Measurements from ENCODE around the gene IRAK2. TPM values are rescaled to one million over a fixed set of nuclear protein-coding genes. Genes with fewer than 3 reads are reported as not detected.
A peak's percentile ranks its signal among the peaks of the same experiment; 100 is the strongest.

IRAK2 gene
- total RNA-seq, 4 donors from 2014 or later: 1.5 to 10.8 (median 4.7) TPM

GRCh38 chr3:10204921-10205320 lies 40.2 kb downstream of the IRAK2 start:
- H3K36me3 ChIP-seq: peaks cover 0 to 24% (median 0%) of the 10 kb centered on the region in 3 donors
- peak overlapping the region in 3 of 4 donors; percentile 16 to 80 (median 30) for H3K27ac ChIP-seq
- TF ChIP-seq EP300 (IDR thresholded peaks at IDR 0.05) (no peak), POLR2A (IDR thresholded peaks at IDR 0.05) (no peak), CTCF (IDR thresholded peaks at IDR 0.05) (no peak)
- no peak for DNase-seq (ENCODE audit: low spot score in 2 of 2)
- no peaks in the 10 kb centered on the region for H3K9me3 ChIP-seq
- 91 to 93% methylated on average over 2 of the region's 2 CpGs for WGBS, 2 donors
- H3K4me3 ChIP-seq: no peak overlapping the region
- peaks cover 0 to 8% (median 0%) of the 10 kb centered on the region in 4 donors for H3K4me1 ChIP-seq
- H3K27me3 ChIP-seq: no peaks in the 10 kb centered on the region

GRCh38 chr3:10205451-10206165 lies 40.9 kb downstream of the IRAK2 start:
- 57 to 68% methylated on average over 7 of the region's 7 CpGs for WGBS, 2 donors
- TF ChIP-seq POLR2A (IDR thresholded peaks at IDR 0.05) (no peak), EP300 (IDR thresholded peaks at IDR 0.05) (peak in 1 of 2 donors; percentile 12)
- Histone ChIP-seq H3K27ac (peak overlapping the region in 3 of 4 donors; percentile 16 to 80 (median 30)), H3K4me3 (no peak overlapping the region), H3K27me3 (no peaks in the 10 kb centered on the region), H3K4me1 (peaks cover 0 to 8% (median 0%) of the 10 kb centered on the region in 4 donors), H3K36me3 (peaks cover 0 to 21% (median 0%) of the 10 kb centered on the region in 3 donors), H3K9me3 (no peaks in the 10 kb centered on the region)
- DNase-seq (ENCODE audit: low spot score in 2 of 2): no peak

GRCh38 chr3:10206166-10206511 lies 41.4 kb downstream of the IRAK2 start:
- peak overlapping the region in 1 of 4 donors; percentile 20 for H3K27ac ChIP-seq
- H3K36me3 ChIP-seq: peaks cover 0 to 16% (median 0%) of the 10 kb centered on the region in 3 donors
- no peaks in the 10 kb centered on the region for H3K9me3 ChIP-seq
- no peak for DNase-seq (ENCODE audit: low spot score in 2 of 2)
- peaks cover 0 to 8% (median 0%) of the 10 kb centered on the region in 4 donors for H3K4me1 ChIP-seq
- WGBS, 2 donors: 69 to 80% methylated on average over 5 of the region's 5 CpGs
- TF ChIP-seq CTCF (IDR thresholded peaks at IDR 0.05) (no peak), POLR2A (IDR thresholded peaks at IDR 0.05) (no peak), EP300 (IDR thresholded peaks at IDR 0.05) (no peak)
- no peak overlapping the region for H3K4me3 ChIP-seq
- H3K27me3 ChIP-seq: no peaks in the 10 kb centered on the region

GRCh38 chr3:10213156-10213792 lies 48.6 kb downstream of the IRAK2 start:
- Histone ChIP-seq H3K27me3 (no peaks in the 10 kb centered on the region), H3K36me3 (peaks cover 0 to 14% (median 0%) of the 10 kb centered on the region in 3 donors), H3K9me3 (no peaks in the 10 kb centered on the region), H3K4me1 (no peaks in the 10 kb centered on the region), H3K4me3 (no peak overlapping the region), H3K27ac (no peak overlapping the region)
- no peak for TF ChIP-seq EP300 (IDR thresholded peaks at IDR 0.05)
- TF ChIP-seq CTCF (IDR thresholded peaks at IDR 0.05): no peak
- TF ChIP-seq POLR2A (IDR thresholded peaks at IDR 0.05): no peak
- DNase-seq (ENCODE audit: low spot score in 2 of 2): no peak
- WGBS, 2 donors: 78 to 79% methylated on average over 9 of the region's 9 CpGs

GRCh38 chr3:10215578-10216368 lies 51.1 kb downstream of the IRAK2 start:
- WGBS, 2 donors: 83 to 85% methylated on average over 6 of the region's 6 CpGs
- no peaks in the 10 kb centered on the region for H3K9me3 ChIP-seq
- DNase-seq (ENCODE audit: low spot score in 2 of 2): no peak
- no peaks in the 10 kb centered on the region for H3K27me3 ChIP-seq
- H3K27ac ChIP-seq: no peak overlapping the region
- peaks cover 0 to 21% (median 0%) of the 10 kb centered on the region in 3 donors for H3K36me3 ChIP-seq
- H3K4me1 ChIP-seq: no peaks in the 10 kb centered on the region
- no peak for TF ChIP-seq EP300 (IDR thresholded peaks at IDR 0.05)
- TF ChIP-seq CTCF (IDR thresholded peaks at IDR 0.05): no peak
- no peak for TF ChIP-seq POLR2A (IDR thresholded peaks at IDR 0.05)
- H3K4me3 ChIP-seq: no peak overlapping the region
